HepG2 (cell line): ENCODE measurements around the gene ABHD4. TPM values are rescaled to one million over a fixed set of nuclear protein-coding genes. Genes with fewer than 3 reads are reported as not detected.
A peak's percentile ranks its signal among the peaks of the same experiment; 100 is the strongest.

Experiments used
- ATAC-seq: fragments of 200-7000 bp; cut with Tn5 transposase; 3 replicates; pipeline ENCODE4 v1.9.1; 2020; ENCODE audit warnings: mild to moderate bottlenecking, moderate library complexity
- BruUV-seq: library from RNA; stranded (reverse); fragments of 400-500 nt; replicated peaks from 2 replicates; lab custom pipeline; 2021; lab: Mats Ljungman, UMichigan
- CTCF ChIA-PET: fragments of 300-600 bp; formaldehyde crosslinking; extraction: SDS; loops from one replicate; lab custom pipeline; 2021; ENCODE audit warnings: low total read pairs, inconsistent platforms, low intra/inter-chr PET ratio; lab: Yijun Ruan, JAX
- POLR2A ChIA-PET: fragments of 350-600 bp; sonication (Branson Sonifier 250); formaldehyde crosslinking; loops from one replicate; lab custom pipeline; 2020; ENCODE audit warnings: antibody characterized with exemption, inconsistent platforms; lab: Yijun Ruan, JAX
- DNase-seq: peaks from one replicate; pipeline ENCODE4 v3.0.0-alpha.2; 2015; ENCODE audit warnings: low spot score
- FAIRE-seq: peaks from 3 replicates; lab custom pipeline; 2011; peaks lifted over from hg19 to GRCh38; lab: Jason Lieb, UNC
- H2AFZ ChIP-seq: one replicate; pipeline ENCODE4 v1.6.1; 2011; ENCODE audit warnings: low read length, inconsistent platforms
- H3K27ac ChIP-seq: fragments of 300-600 bp; 3 replicates; pipeline ENCODE4 v1.8.0; 2011; ENCODE audit warnings: mixed run types, mild to moderate bottlenecking, mixed read lengths, low read length, inconsistent platforms; ENCODE audit not compliant: insufficient read depth; ENCODE audit errors: extremely low read length
- H3K27me3 ChIP-seq, 2 experiments: fragments of 200-600 bp in 1 of 2; 2 replicates in 1 of 2; 3 replicates in 1 of 2; pipeline versions ENCODE4 v1.6.0 to v1.8.0; 2011; ENCODE audit warnings: low read length in 2 of 2, mild to moderate bottlenecking in 2 of 2, moderate library complexity in 2 of 2, inconsistent platforms in 1 of 2; ENCODE audit not compliant: insufficient read depth in 2 of 2, control insufficient read depth in 1 of 2
- H3K36me3 ChIP-seq, 2 experiments: fragments of 200-600 bp in 1 of 2; replicated peaks in 1 of 2; 2 replicates in 1 of 2; 3 replicates in 1 of 2; pipeline versions ENCODE4 v1.5.1 to v1.8.0; 2011; ENCODE audit warnings: low read length in 2 of 2, inconsistent platforms in 1 of 2; ENCODE audit not compliant: insufficient read depth in 2 of 2, control insufficient read depth in 1 of 2
- H3K4me1 ChIP-seq: 2 replicates; pipeline ENCODE4 v1.5.1; 2012; ENCODE audit warnings: low read length, inconsistent platforms; ENCODE audit not compliant: insufficient read depth
- H3K4me2 ChIP-seq: 2 replicates; pipeline ENCODE4 v1.6.0; 2011; ENCODE audit warnings: low read depth, low read length, inconsistent platforms
- H3K4me3 ChIP-seq, 3 experiments: fragments of 200-600 bp in 1 of 3; sonication (generic), shearing (Covaris generic) in 1 of 3; replicated peaks in 1 of 3; 2 replicates each; pipeline ENCODE4 v1.5.1; 2011 to 2016; ENCODE audit warnings: low read length in 3 of 3, inconsistent platforms in 2 of 3, low read depth in 2 of 3, mild to moderate bottlenecking in 2 of 3, control low read depth in 1 of 3, mixed read lengths in 1 of 3; ENCODE audit not compliant: insufficient read depth in 1 of 3
- H3K79me2 ChIP-seq: one replicate; pipeline ENCODE4 v1.6.1; 2011; ENCODE audit warnings: low read length, inconsistent platforms; ENCODE audit not compliant: insufficient read depth
- H3K9ac ChIP-seq: 2 replicates; pipeline ENCODE4 v1.6.0; 2011; ENCODE audit warnings: mild to moderate bottlenecking, low read depth, low read length, inconsistent platforms; ENCODE audit not compliant: insufficient read depth
- H3K9me3 ChIP-seq: 2 replicates; pipeline ENCODE4 v1.5.1; 2012; ENCODE audit warnings: mild to moderate bottlenecking, low read length
- H4K20me1 ChIP-seq: 2 replicates; pipeline ENCODE4 v1.6.0; 2011; ENCODE audit warnings: inconsistent platforms, mild to moderate bottlenecking, low read length, moderate library complexity; ENCODE audit not compliant: insufficient read depth
- ATF7 ChIP-seq, 2 experiments: fragments of 450-650 bp in 1 of 2; sonication (generic) in 1 of 2; formaldehyde crosslinking in 1 of 2; IDR thresholded peaks; 2 replicates each; pipeline versions ENCODE4 v1.4.0 to v1.6.1; 2016 to 2020; ENCODE audit warnings: antibody characterized with exemption in 1 of 2, mild to moderate bottlenecking in 1 of 2, missing genetic modification reagents in 1 of 2
- ELF3 ChIP-seq: IDR thresholded peaks from 2 replicates; pipeline ENCODE4 v1.6.1; 2016; ENCODE audit warnings: missing genetic modification reagents, missing compliant biosample characterization
- GATAD1 ChIP-seq: IDR thresholded peaks from 2 replicates; pipeline ENCODE4 v1.6.1; 2016; ENCODE audit warnings: missing genetic modification reagents, missing compliant biosample characterization
- IKZF4 ChIP-seq: sonication (generic); formaldehyde crosslinking; IDR thresholded peaks from 2 replicates; pipeline ENCODE4 v1.5.1; 2020; ENCODE audit warnings: borderline replicate concordance, mild to moderate bottlenecking, low read depth, missing genetic modification reagents; ENCODE audit errors: not compliant biosample characterization
- PAX8 ChIP-seq: sonication (generic); formaldehyde crosslinking; IDR thresholded peaks from 2 replicates; pipeline ENCODE4 v1.8.0; 2022; ENCODE audit warnings: mild to moderate bottlenecking, missing genetic modification reagents, borderline replicate concordance
- SMC3 ChIP-seq: IDR thresholded peaks from 2 replicates; pipeline ENCODE4 v1.6.1; 2011; ENCODE audit warnings: low read length, improper control_type of control experiment
- STAG1 ChIP-seq: sonication (generic); formaldehyde crosslinking; IDR thresholded peaks from 2 replicates; pipeline ENCODE4 v1.4.0; 2020; ENCODE audit warnings: missing genetic modification reagents
- ZNF143 ChIP-seq: sonication (generic); formaldehyde crosslinking; IDR thresholded peaks from 2 replicates; pipeline ENCODE4 v1.4.0; 2020; ENCODE audit warnings: missing genetic modification reagents
- ZNF430 ChIP-seq: sonication (generic); formaldehyde crosslinking; IDR thresholded peaks from 2 replicates; pipeline ENCODE4 v1.9.0; 2021; ENCODE audit warnings: mild to moderate bottlenecking, missing genetic modification reagents
- ZNF564 ChIP-seq: sonication (generic); formaldehyde crosslinking; IDR thresholded peaks from 2 replicates; pipeline ENCODE4 v1.8.1; 2023; ENCODE audit warnings: mild to moderate bottlenecking, missing genetic modification reagents
- ZNF703 ChIP-seq: sonication (generic); formaldehyde crosslinking; IDR thresholded peaks from 2 replicates; pipeline ENCODE4 v1.5.1; 2020; ENCODE audit warnings: missing genetic modification reagents, mild to moderate bottlenecking, moderate library complexity, borderline replicate concordance
- WGBS: methylation state at CpG from one replicate; pipeline ENCODE4 v1.1.6; 2017; ENCODE audit warnings: low lambda C conversion rate; 5-methylcytosine and 5-hydroxymethylcytosine counted together
- in situ Hi-C: cut with HindIII; loops from 2 replicates; pipeline ENCODE4 v1.10.0; 2017; ENCODE audit warnings: low pct_unique_long_range_greater_than_20kb; ENCODE audit not compliant: extremely low pct_ligation_motif_present
- intact Hi-C: fragments of 100-400 bp; cut with micrococcal nuclease; formaldehyde crosslinking; loops from one replicate; pipeline ENCODE4 v1.10.0; 2022; ENCODE audit not compliant: unreplicated experiment
- polyA plus RNA-seq, 8 experiments: library from polyadenylated mRNA; depleted of rRNA in 3 of 8; stranded (reverse) in 7 of 8; unstranded in 1 of 8; fragments of >200 nt; fragmentation: Illumina TruSeq in 4 of 8; extraction: Trizol in 4 of 8; gene quantifications; 2 replicates each; pipeline versions ENCODE4 v1.2.1 to v1.2.3, GENCODE V29; 2011 to 2016; ENCODE audit warnings: low read depth in 4 of 8, missing spikeins in 1 of 8, mixed read lengths in 1 of 8; ENCODE audit not compliant: insufficient read depth in 1 of 8
- total RNA-seq, 5 experiments: library from RNA; depleted of rRNA; stranded (reverse); fragments of >200 nt; fragmentation: Illumina TruSeq; extraction: Trizol; gene quantifications; 2 replicates each; pipeline ENCODE4 v1.2.3, GENCODE V29; 2016; ENCODE audit warnings: low read depth in 1 of 5
- TF ChIP-seq, protein P1 (sequence below): sonication (generic); formaldehyde crosslinking; IDR thresholded peaks from 2 replicates; pipeline ENCODE4 v1.8.1; 2023; ENCODE audit warnings: mild to moderate bottlenecking, inconsistent platforms, moderate library complexity, missing genetic modification reagents, borderline replicate concordance
- TF ChIP-seq, protein P2 (sequence below): sonication (generic); formaldehyde crosslinking; IDR thresholded peaks from 2 replicates; pipeline ENCODE4 v1.4.0; 2020; ENCODE audit warnings: mild to moderate bottlenecking, missing genetic modification reagents
- TF ChIP-seq, protein P3 (sequence below): sonication (generic); formaldehyde crosslinking; IDR thresholded peaks from 2 replicates; pipeline ENCODE4 v1.5.0; 2020; ENCODE audit warnings: mild to moderate bottlenecking, missing genetic modification reagents, moderate library complexity
- TF ChIP-seq, protein P4 (sequence below): IDR thresholded peaks from 2 replicates; pipeline ENCODE4 v1.6.1; 2016; ENCODE audit warnings: missing genetic modification reagents, missing compliant biosample characterization
- TF ChIP-seq, protein P5 (sequence below): sonication (generic); formaldehyde crosslinking; IDR thresholded peaks from 2 replicates; pipeline ENCODE4 v1.5.1; 2020; ENCODE audit warnings: mild to moderate bottlenecking, moderate library complexity, missing genetic modification reagents

Gene ABHD4
- total and polyA plus RNA-seq, 2 of the 13 experiments (the other 11 are each of a cell fraction or from before 2014, with no cell fraction given), result 16.1 to 47.5 TPM

DNA sequence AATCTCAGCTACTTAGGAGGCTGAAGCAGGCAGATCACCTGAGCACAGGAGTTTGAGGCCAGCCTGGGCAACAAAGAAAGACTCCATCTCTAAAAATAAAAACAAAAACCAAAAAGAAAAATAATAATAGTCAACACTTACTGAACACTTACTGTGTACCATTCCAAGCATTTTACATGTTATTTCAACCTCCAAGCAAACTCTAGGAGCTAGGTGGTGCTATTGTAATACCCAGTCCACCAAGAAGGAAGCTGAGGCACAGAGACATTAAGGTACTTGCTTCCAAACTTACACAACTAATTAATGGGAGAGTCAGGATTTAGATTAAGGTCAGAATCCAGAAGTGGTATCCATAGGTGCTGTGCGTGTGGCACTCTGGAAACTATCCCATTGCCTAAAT is 59.8 kb downstream of the ABHD4 start:
- no peak overlapping the region for H3K4me2 ChIP-seq
- no peak; the same call in 2 of the 3 replicates for ATAC-seq
- no TSS peak for BruUV-seq
- no peak overlapping the region for H2AFZ ChIP-seq
- H3K27ac ChIP-seq, result no peak overlapping the region
- H3K36me3 ChIP-seq, result no peaks in the 10 kb centered on the region
- no peak overlapping the region for H3K9ac ChIP-seq
- ChIA-PET CTCF (interaction anchor here (1.2 to 2.7 kb wide), 3 partner anchors 87 to 196 kb away, joined by 4 to 8 read pairs (median 8); no protein-coding TSS in a partner anchor), POLR2A (interaction anchor here (1.2 kb wide), 1 partner anchor 108 kb away, joined by 3 read pairs; the partner anchor contains the start of gene OXA1L)
- WGBS, result 75% methylated on average over 1 of the region's 1 CpG
- peaks cover 2 to 18% of the 10 kb centered on the region in 2 experiments; a peak in 3 of 5 replicates for H3K27me3 ChIP-seq
- FAIRE-seq, result no peak
- H4K20me1 ChIP-seq, result no peaks in the 10 kb centered on the region
- DNase-seq, result peak; percentile 59
- H3K79me2 ChIP-seq, result no peaks in the 10 kb centered on the region
- in situ Hi-C loops (no loop called here), intact Hi-C loops (loop anchor here (1.0 to 10.0 kb wide), 4 partner anchors 55 to 273 kb away; partner anchors contain the start of gene OXA1L)
- H3K4me3 ChIP-seq, result no peak overlapping the region
- peaks cover 16% of the 10 kb centered on the region for H3K4me1 ChIP-seq
- no peaks in the 10 kb centered on the region for H3K9me3 ChIP-seq
- TF ChIP-seq ELF3 (CRISPR knock-in tag) (peak; percentile 65), ATF7 (IDR thresholded peaks at IDR 0.05) (no peak), ATF7 (CRISPR knock-in tag; IDR thresholded peaks at IDR 0.05) (no peak), SMC3 (peak; percentile 33; the same call in 1 of the 2 replicates), PAX8 (no peak), ZNF564 (CRISPR knock-in tag) (no peak), ZNF143 (CRISPR knock-in tag) (no peak), STAG1 (CRISPR knock-in tag) (peak; percentile 90), IKZF4 (CRISPR knock-in tag) (no peak), ZNF430 (CRISPR knock-in tag) (no peak), ZNF703 (CRISPR knock-in tag) (no peak), GATAD1 (CRISPR knock-in tag) (0 out of 2 replicates have a peak, but pooled peaks have one; percentile 16)
- TF ChIP-seq, protein P1, sequence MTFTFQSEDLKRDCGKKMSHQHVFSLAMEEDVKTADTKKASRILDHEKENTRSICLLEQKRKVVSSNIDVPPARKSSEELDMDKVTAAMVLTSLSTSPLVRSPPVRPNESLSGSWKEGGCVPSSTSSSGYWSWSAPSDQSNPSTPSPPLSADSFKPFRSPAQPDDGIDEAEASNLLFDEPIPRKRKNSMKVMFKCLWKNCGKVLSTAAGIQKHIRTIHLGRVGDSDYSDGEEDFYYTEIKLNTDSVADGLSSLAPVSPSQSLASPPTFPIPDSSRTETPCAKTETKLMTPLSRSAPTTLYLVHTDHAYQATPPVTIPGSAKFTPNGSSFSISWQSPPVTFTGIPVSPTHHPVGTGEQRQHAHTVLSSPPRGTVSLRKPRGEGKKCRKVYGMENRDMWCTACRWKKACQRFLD, result no peak
- TF ChIP-seq, protein P2, sequence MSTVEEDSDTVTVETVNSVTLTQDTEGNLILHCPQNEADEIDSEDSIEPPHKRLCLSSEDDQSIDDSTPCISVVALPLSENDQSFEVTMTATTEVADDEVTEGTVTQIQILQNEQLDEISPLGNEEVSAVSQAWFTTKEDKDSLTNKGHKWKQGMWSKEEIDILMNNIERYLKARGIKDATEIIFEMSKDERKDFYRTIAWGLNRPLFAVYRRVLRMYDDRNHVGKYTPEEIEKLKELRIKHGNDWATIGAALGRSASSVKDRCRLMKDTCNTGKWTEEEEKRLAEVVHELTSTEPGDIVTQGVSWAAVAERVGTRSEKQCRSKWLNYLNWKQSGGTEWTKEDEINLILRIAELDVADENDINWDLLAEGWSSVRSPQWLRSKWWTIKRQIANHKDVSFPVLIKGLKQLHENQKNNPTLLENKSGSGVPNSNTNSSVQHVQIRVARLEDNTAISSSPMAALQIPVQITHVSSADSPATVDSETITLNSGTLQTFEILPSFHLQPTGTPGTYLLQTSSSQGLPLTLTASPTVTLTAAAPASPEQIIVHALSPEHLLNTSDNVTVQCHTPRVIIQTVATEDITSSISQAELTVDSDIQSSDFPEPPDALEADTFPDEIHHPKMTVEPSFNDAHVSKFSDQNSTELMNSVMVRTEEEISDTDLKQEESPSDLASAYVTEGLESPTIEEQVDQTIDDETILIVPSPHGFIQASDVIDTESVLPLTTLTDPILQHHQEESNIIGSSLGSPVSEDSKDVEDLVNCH (CRISPR knock-in tag), result no peak
- TF ChIP-seq, protein P3, sequence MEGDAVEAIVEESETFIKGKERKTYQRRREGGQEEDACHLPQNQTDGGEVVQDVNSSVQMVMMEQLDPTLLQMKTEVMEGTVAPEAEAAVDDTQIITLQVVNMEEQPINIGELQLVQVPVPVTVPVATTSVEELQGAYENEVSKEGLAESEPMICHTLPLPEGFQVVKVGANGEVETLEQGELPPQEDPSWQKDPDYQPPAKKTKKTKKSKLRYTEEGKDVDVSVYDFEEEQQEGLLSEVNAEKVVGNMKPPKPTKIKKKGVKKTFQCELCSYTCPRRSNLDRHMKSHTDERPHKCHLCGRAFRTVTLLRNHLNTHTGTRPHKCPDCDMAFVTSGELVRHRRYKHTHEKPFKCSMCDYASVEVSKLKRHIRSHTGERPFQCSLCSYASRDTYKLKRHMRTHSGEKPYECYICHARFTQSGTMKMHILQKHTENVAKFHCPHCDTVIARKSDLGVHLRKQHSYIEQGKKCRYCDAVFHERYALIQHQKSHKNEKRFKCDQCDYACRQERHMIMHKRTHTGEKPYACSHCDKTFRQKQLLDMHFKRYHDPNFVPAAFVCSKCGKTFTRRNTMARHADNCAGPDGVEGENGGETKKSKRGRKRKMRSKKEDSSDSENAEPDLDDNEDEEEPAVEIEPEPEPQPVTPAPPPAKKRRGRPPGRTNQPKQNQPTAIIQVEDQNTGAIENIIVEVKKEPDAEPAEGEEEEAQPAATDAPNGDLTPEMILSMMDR, result peak; percentile 79
- TF ChIP-seq, protein P4, sequence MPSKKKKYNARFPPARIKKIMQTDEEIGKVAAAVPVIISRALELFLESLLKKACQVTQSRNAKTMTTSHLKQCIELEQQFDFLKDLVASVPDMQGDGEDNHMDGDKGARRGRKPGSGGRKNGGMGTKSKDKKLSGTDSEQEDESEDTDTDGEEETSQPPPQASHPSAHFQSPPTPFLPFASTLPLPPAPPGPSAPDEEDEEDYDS (CRISPR knock-in tag), result 0 out of 2 replicates have a peak, but pooled peaks have one; percentile 12
- TF ChIP-seq, protein P5, sequence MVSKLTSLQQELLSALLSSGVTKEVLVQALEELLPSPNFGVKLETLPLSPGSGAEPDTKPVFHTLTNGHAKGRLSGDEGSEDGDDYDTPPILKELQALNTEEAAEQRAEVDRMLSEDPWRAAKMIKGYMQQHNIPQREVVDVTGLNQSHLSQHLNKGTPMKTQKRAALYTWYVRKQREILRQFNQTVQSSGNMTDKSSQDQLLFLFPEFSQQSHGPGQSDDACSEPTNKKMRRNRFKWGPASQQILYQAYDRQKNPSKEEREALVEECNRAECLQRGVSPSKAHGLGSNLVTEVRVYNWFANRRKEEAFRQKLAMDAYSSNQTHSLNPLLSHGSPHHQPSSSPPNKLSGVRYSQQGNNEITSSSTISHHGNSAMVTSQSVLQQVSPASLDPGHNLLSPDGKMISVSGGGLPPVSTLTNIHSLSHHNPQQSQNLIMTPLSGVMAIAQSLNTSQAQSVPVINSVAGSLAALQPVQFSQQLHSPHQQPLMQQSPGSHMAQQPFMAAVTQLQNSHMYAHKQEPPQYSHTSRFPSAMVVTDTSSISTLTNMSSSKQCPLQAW (CRISPR knock-in tag), result no peak
